Measurements from ENCODE around the gene UBE2E1.

GRCh38 chr3:23859012-23859743 lies 53.4 kb downstream of the UBE2E1 start:
- TF ChIP-seq POLR2A (IDR thresholded peaks at IDR 0.05) (no peak), CTCF (IDR thresholded peaks at IDR 0.05) (no peak)

Data from thyroid gland (tissue), 4 donors.